Measurements from ENCODE around the gene TMTC1.
A peak's percentile ranks its signal among the peaks of the same experiment; 100 is the strongest.

The TMTC1 gene

DNA sequence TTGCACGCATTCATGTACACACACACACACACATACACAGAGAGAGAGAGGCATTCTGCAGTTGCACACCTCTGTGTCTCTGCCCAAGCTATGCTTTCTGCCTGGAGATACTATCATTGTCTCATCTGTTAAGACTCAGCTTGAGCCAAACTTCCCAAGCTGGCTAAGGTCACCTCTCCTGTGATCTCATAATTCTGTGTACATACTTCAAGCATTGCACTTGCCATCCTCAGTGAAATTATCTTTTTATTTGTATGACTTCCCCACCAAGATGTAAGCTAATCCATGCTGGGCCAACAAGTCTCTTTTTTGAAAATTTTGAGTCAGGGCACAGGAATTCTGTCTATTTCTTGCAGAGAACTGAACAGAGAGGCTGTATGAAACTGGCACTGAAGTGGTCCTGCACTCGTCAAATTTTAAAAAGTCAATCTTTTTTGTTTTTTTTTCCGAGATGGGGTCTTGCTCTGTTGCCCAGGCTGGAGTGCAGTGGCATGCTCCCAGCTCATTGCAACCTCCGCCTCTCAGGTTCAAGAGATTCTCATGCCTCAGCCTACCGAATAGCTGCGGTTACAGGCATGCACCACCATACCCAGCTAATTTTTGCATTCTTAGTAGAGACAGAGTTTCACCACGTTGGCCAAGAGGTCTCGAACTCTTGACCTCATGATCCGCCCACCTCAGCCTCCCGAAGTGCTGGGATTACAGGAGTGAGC is 44.3 kb downstream of the TMTC1 start:
- no peak for DNase-seq

DNA sequence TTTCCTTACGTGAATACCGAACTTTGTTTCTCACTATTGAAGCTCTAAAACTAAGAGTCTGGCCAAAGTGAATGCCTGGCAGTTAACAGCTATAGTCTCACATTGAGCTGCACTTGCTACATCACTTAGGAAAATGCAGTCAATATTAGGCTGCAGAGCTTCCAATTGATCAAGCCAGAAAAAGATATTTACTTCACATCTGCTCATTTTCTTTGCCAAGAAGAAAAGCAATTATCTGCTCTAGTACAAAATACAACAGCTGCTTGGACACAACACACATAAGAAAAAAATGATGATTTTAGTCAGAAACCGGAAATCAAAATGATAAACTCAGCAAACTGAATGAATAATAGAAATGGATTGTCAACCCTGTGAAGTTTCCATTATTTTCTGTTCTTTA is 45.4 kb downstream of the TMTC1 start:
- DNase-seq = no peak

GRCh38 chr12:29737644-29738043 is 46.1 kb downstream of the TMTC1 start:
- no peak for DNase-seq

GRCh38 chr12:29735604-29736003 is 48.1 kb downstream of the TMTC1 start:
- DNase-seq = no peak

GRCh38 chr12:29734734-29735133 is 49.0 kb downstream of the TMTC1 start:
- DNase-seq = no peak

DNA sequence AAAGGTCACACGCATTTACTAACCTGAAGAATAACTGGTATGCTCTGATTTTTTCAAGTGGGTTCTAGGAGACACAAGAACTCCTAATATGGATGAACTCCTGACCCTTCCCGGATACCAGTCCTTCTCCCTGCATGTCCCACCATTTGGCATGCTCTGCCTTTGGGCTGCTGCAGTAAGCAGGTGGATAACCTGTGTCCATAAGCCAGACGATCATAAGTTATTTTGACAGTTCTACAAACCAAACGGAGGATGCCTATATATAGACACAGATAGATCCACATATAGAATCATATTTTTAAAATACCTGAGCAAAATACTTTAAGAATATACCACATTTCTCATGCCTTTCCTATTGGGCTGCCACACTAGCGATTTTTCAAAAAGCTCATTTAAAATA is 49.4 kb downstream of the TMTC1 start:
- DNase-seq = no peak

DNA sequence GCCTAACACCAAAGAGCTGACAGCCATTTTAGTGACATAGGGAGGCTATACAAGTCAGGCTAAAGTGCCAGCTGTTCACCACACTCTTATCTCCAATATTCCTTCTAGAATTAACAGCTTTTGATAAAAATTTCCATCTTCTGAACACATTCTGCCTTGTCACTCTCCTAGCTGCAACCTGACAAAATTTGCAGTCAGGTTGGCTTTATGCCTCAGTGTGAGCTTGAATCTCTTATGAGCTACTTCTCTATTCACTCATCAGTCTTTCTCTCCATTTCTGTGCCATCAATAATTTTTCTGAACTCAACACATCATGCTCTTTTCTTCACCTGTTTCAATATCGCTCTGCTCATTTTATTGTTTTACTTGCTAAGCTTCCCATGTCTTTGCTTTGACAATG is 50.2 kb downstream of the TMTC1 start:
- DNase-seq = no peak

GRCh38 chr12:29733060-29733459 is 50.7 kb downstream of the TMTC1 start:
- DNase-seq = no peak

- no peak for DNase-seq
These were observed 51.1 kb downstream of the TMTC1 start for GRCh38 chr12:29732593-29732992.

GRCh38 chr12:29732191-29732590 is 51.6 kb downstream of the TMTC1 start:
- DNase-seq = no peak

DNA sequence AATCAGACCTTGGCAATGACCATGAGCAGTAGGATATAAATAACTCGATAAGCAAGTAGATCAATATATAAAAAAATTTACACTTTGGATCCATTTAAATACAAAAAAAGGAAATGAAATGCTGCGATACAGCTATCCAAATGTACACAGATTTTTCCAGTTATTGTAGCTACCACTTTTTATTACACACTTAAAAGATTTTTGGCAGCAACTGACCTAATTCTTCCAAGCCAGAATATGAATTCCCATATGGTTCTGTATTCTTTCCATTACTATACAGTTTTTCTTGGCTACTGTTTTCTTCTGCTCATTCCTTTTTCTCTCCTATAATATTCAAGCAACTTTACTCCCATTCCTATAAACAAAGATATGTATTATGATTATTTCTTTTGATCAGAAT is 52.2 kb downstream of the TMTC1 start:
- no peak for DNase-seq

- no peak for DNase-seq
These were observed 53.3 kb downstream of the TMTC1 start for GRCh38 chr12:29730481-29730880.

- no peak for DNase-seq
These were observed 55.7 kb downstream of the TMTC1 start for GRCh38 chr12:29728030-29728429.

DNA sequence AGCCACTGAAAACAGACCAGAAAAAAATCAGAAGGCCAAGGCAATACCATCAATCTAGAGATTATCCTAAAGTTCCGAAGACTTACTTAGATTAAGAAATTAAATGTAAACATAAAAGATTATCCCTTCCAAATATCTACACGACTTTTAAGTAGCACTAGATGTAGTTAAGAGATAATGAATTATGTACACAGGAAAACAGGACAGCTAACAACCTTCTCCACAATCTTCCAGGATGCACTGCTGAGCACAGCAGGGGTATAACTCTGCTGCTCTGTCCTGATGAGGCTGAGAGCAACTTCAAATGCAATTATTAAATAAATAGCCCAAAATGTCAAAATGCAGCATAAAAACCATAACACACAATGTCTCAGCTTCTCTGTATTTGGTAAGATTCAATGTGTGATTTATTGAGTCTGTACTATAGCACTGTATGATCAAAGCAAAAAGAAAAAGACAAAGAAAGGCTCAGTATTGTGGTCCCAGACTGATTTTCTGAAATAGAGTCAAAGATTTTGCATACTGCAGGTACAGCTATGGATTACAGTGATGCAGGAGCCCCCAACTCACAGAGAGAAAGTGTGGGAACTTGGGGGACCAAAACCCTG is 56.9 kb downstream of the TMTC1 start:
- DNase-seq = no peak

- no peak for DNase-seq
These were observed 57.4 kb downstream of the TMTC1 start for GRCh38 chr12:29726321-29726692.

DNA sequence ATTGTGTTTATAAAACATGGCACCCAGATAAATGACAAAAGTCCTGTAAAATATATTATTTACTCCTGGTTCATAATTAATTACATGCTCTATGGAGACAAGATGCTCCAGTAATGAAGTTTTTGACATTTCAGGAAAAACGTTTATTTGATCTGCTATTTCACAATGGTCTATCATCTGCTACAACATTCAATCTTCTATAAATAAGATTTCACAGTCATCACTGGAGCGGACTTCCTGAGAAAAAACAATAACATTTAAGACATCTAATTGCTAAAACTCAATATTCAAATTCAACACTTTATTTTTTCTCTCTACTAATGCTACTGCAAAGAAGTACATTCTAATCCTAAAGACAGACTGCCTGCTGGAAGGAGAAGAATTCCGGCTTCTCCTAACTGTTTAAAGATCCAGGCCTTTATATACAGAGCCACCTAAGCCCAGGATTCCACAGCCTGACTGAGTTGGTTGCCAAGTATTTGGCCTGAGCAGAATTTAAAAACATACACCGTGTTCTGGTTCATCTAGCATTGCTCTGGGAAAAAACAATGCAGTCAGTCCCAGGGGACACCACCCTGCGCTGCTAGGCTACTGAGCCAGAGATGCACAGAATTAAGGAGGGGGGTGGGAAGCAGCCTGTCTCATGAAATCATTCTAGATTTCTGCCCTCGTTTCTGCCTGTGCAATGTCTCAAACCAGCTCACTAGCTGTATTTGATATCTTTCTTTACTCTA is 58.0 kb downstream of the TMTC1 start:
- DNase-seq = no peak

DNA sequence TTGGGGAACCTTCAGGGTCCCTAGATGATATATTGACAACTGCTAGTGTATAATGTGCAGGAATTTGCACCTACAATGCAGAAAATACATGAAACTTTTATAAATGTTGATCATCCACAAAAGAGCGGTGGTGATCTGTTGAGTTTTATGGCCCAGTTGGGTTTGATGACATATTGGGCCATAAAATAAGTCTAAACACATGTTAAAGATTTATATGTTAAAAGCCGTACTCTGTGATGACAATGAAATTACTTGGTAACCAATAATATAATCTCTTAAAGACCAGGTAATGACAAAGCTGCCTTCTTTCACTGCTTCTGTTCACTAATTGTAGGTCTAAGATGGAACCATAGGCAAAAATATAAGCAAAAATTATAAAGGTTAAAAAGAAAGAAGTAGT is 61.6 kb downstream of the TMTC1 start:
- no peak for DNase-seq

GRCh38 chr12:29719381-29719780 is 64.4 kb downstream of the TMTC1 start:
- DNase-seq = no peak

DNA sequence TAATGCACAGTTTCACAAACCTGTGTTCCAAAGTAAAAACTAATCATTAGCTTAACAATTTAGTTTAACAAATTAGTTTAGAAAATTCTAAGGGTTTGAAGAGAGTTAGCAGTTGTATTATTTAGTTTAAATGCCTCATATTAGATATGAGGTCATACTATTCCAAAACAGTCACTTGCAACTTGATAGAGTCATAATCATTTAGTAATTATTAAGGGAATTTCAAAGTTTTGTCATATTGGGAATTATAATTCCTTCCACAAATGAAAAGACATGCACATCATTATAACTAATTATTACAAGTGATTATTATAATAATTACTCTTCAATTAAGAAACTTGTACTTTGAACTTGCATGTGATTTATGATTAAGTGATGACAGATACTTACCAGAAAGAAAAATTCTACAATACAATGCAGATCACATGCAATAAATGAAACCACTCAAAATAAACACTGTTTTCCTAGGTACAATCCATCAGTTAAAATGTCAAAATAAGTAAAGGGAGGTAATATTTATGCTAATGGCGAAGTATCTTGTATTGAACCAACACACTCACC is 66.1 kb downstream of the TMTC1 start:
- DNase-seq = no peak

GRCh38 chr12:29714966-29715365 is 68.8 kb downstream of the TMTC1 start:
- no peak for DNase-seq

- no peak for DNase-seq
These were observed 70.0 kb downstream of the TMTC1 start for GRCh38 chr12:29713729-29714128.

DNA sequence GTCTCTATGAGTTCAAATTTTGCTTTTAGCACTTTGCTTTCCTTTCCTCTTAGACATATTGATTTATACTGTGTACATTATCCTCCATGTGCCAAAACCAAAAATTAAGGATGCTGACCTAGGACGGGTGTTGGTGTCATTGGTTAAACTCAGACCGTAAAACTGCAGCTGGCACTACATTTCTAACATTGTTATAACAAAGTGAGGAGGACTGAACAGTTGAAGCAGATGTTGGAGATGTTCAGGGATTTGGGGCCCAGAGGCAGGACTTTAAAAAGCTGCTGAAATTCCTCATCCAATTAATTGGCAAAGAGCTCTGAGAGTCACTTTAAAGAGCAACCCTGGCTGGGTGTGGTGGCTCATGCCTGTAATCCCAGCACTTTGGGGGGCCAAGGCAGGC is 72.4 kb downstream of the TMTC1 start:
- no peak for DNase-seq

GRCh38 chr12:29710104-29710503 is 73.6 kb downstream of the TMTC1 start:
- peak in 1 of 5 experiments; percentile 1 for DNase-seq

DNA sequence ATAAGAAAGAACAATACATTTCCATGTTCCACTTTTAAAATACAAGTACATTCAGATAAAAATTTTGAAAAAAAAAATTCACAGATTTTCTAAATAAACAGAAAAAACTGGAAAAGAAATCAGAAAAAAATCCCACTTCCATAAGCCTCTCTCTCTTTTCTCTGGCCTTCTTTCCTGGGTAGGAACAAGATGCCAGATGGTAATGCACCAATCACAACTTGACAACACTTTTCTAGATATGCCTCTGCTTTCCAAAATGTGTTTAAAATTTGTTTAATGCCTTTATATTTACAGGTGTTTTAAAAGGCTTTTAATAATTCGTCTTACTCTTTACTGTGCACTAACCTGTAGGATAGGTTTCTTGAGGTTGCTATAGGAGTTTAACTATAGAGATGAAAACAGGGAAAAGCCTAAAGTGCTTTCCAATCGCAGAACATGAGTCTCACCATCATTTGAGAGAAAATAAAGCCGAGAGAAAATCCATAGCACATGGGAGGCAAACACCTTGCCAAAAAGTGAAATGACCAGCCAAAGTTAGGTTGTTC is 74.2 kb downstream of the TMTC1 start:
- DNase-seq = no peak

Data from T-helper 2 cell (primary cell).